HG03378 (cell line): ENCODE measurements around the gene ABLIM3.

Source experiments
- ATAC-seq: cut with Tn5 transposase; IDR thresholded peaks from one replicate; pipeline ENCODE4 v1.9.1; 2021; ENCODE audit warnings: mild to moderate bottlenecking, moderate library complexity; ENCODE audit not compliant: unreplicated experiment

Gene ABLIM3

GRCh38 chr5:149132474-149132873, 8.8 kb upstream of the ABLIM3 start:
- no peak for ATAC-seq

GRCh38 chr5:149133795-149134777, 7.2 kb upstream of the ABLIM3 start:
- no peak for ATAC-seq

GRCh38 chr5:149134778-149135500, 6.4 kb upstream of the ABLIM3 start:
- ATAC-seq, result no peak

GRCh38 chr5:149135536-149136201, 5.6 kb upstream of the ABLIM3 start:
- no peak for ATAC-seq

GRCh38 chr5:149138182-149138923, 2.9 kb upstream of the ABLIM3 start:
- ATAC-seq, result no peak

GRCh38 chr5:149140197-149141002, 893 bp upstream of the ABLIM3 start:
- no peak for ATAC-seq

GRCh38 chr5:149141957-149142851, 911 bp downstream of the ABLIM3 start:
- ATAC-seq, result no peak

- ATAC-seq, result no peak
These were observed 2.2 kb downstream of the ABLIM3 start for GRCh38 chr5:149143470-149143869.

GRCh38 chr5:149144637-149145036, 3.3 kb downstream of the ABLIM3 start:
- no peak for ATAC-seq

GRCh38 chr5:149145138-149145537, 3.8 kb downstream of the ABLIM3 start:
- no peak for ATAC-seq

- no peak for ATAC-seq
These were observed 6.4 kb downstream of the ABLIM3 start for GRCh38 chr5:149147676-149148075.

GRCh38 chr5:149149942-149150341, 8.6 kb downstream of the ABLIM3 start:
- ATAC-seq, result no peak

- ATAC-seq, result no peak
These were observed 9.2 kb downstream of the ABLIM3 start for GRCh38 chr5:149150457-149150856.

GRCh38 chr5:149151717-149152116, 10.4 kb downstream of the ABLIM3 start:
- no peak for ATAC-seq

GRCh38 chr5:149152317-149152746, 11.0 kb downstream of the ABLIM3 start:
- no peak for ATAC-seq

- no peak for ATAC-seq
These were observed 12.0 kb downstream of the ABLIM3 start for GRCh38 chr5:149153193-149153750.

GRCh38 chr5:149153751-149154610, 12.7 kb downstream of the ABLIM3 start:
- no peak for ATAC-seq

GRCh38 chr5:149154650-149155049, 13.4 kb downstream of the ABLIM3 start:
- ATAC-seq, result no peak
